Fibroblast of peridontal ligament (primary cell): ENCODE data around the gene HMCN1.

Experiments
- DNase-seq: peaks from one replicate; pipeline ENCODE4 v3.0.0-alpha.2; 2010; ENCODE audit errors: extremely low read depth

Gene HMCN1

GRCh38 chr1:186235696-186236095 is 501.5 kb downstream of the HMCN1 start:
- no peak for DNase-seq

DNA sequence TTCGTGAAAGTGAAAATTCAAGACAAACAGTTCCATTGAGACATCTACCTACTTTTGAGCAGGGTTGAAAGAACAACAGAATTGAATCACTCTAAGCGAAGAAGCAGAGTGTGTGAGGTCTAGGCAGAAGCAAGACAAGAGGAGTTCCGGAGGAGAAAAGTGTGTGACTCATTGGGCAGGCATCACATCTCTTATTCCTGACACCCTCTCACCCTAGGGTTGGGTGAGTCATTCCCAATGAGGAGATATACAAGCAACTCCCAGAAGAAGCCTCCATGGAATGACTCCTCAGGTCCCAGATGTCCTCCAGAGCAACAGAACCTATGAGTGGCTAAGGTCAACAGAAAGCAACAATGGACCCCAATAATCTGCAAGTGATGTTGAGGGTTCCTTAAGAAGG is 502.7 kb downstream of the HMCN1 start:
- peak; percentile 78 for DNase-seq

GRCh38 chr1:186239171-186239570 is 505.0 kb downstream of the HMCN1 start:
- DNase-seq, result peak; percentile 92

GRCh38 chr1:186240436-186240835 is 506.2 kb downstream of the HMCN1 start:
- DNase-seq, result no peak
